H1 (cell line): ENCODE data around the gene KCNA2. TPM values are rescaled to one million over a fixed set of nuclear protein-coding genes. Genes with fewer than 3 reads are reported as not detected.

ENCODE experiments used
- CTCF ChIA-PET: fragments of 300-600 bp; sonication (Branson Sonifier 250); formaldehyde crosslinking; loops from one replicate; lab custom pipeline; 2021; ENCODE audit not compliant: partially characterized antibody; lab: Charles Lee
- POLR2A ChIA-PET: fragments of 300-600 bp; sonication (Branson Sonifier 250); formaldehyde crosslinking; loops from one replicate; lab custom pipeline; 2021; ENCODE audit warnings: inconsistent platforms; ENCODE audit not compliant: partially characterized antibody; lab: Charles Lee
- DNase-seq, 2 experiments: peaks; one replicate each; pipeline versions ENCODE4 v3.0.0 to v3.0.0-alpha.2; 2010 to 2022; ENCODE audit warnings: low spot score in 2 of 2, low read depth in 1 of 2, mixed read lengths in 1 of 2
- FAIRE-seq: peaks from 2 replicates; lab custom pipeline; 2011; peaks lifted over from hg19 to GRCh38; lab: Jason Lieb, UNC
- H2AFZ ChIP-seq: 2 replicates; pipeline ENCODE4 v1.8.1; 2012; ENCODE audit warnings: low read length, inconsistent platforms
- H2AK5ac ChIP-seq: 2 replicates; pipeline ENCODE4 v1.6.1; 2013; ENCODE audit warnings: low read depth, low read length
- H2BK120ac ChIP-seq: replicated peaks from 2 replicates; pipeline ENCODE3; 2013; ENCODE audit warnings: low read depth, low read length, inconsistent platforms
- H2BK12ac ChIP-seq: 2 replicates; pipeline ENCODE4 v1.6.1; 2013; ENCODE audit warnings: low read depth, low read length
- H2BK15ac ChIP-seq: 2 replicates; pipeline ENCODE4 v1.6.1; 2013; ENCODE audit warnings: low read length
- H2BK20ac ChIP-seq: 2 replicates; pipeline ENCODE4 v1.6.1; 2013; ENCODE audit warnings: low read length
- H2BK5ac ChIP-seq: 2 replicates; pipeline ENCODE4 v1.6.1; 2013; ENCODE audit warnings: low read depth, low read length
- H3K14ac ChIP-seq: 2 replicates; pipeline ENCODE4 v1.6.1; 2013; ENCODE audit warnings: inconsistent platforms; ENCODE audit not compliant: insufficient read length
- H3K18ac ChIP-seq: 2 replicates; pipeline ENCODE4 v1.6.1; 2013; ENCODE audit warnings: low read length; ENCODE audit errors: extremely low read depth
- H3K23ac ChIP-seq: 2 replicates; pipeline ENCODE4 v1.6.1; 2013; ENCODE audit warnings: inconsistent platforms; ENCODE audit not compliant: insufficient read length
- H3K23me2 ChIP-seq: 2 replicates; pipeline ENCODE4 v1.6.1; 2013; ENCODE audit warnings: low read depth, low read length
- H3K27ac ChIP-seq: 2 replicates; pipeline ENCODE4 v1.6.1; 2011; ENCODE audit warnings: low read depth, low read length, inconsistent platforms
- H3K27me3 ChIP-seq, 4 experiments: replicated peaks in 1 of 4; 1 replicate in 1 of 4; 2 replicates in 3 of 4; pipeline versions ENCODE4 v1.6.1 to v1.8.1; 2011 to 2013; ENCODE audit warnings: low read length in 3 of 4, mild to moderate bottlenecking in 3 of 4, inconsistent platforms in 2 of 4, mixed read lengths in 2 of 4, moderate library complexity in 1 of 4; ENCODE audit not compliant: control insufficient read depth in 3 of 4, insufficient read depth in 3 of 4; ENCODE audit errors: extremely low read depth in 1 of 4
- H3K36me3 ChIP-seq, 4 experiments: 2 replicates each; pipeline versions ENCODE4 v1.6.1 to v1.8.1; 2011 to 2013; ENCODE audit warnings: mild to moderate bottlenecking in 4 of 4, low read length in 3 of 4, moderate library complexity in 2 of 4, control low read depth in 1 of 4, inconsistent platforms in 1 of 4; ENCODE audit not compliant: insufficient read depth in 4 of 4, control insufficient read depth in 2 of 4
- H3K4ac ChIP-seq: replicated peaks from 2 replicates; pipeline ENCODE3; 2013; ENCODE audit warnings: low read length, low read depth, mixed read lengths, inconsistent platforms; ENCODE audit not compliant: insufficient read length
- H3K4me1 ChIP-seq, 4 experiments: replicated peaks in 1 of 4; 1 replicate in 1 of 4; 2 replicates in 3 of 4; pipeline versions ENCODE4 v1.6.1 to v1.8.1; 2011 to 2013; ENCODE audit warnings: low read length in 3 of 4, inconsistent platforms in 2 of 4, mixed read lengths in 1 of 4; ENCODE audit not compliant: insufficient read depth in 4 of 4, control insufficient read depth in 3 of 4
- H3K4me2 ChIP-seq, 2 experiments: 2 replicates each; pipeline versions ENCODE4 v1.6.1 to v1.8.1; 2011 to 2013; ENCODE audit warnings: low read depth in 2 of 2, low read length in 2 of 2, control low read depth in 1 of 2, inconsistent platforms in 1 of 2, mild to moderate bottlenecking in 1 of 2; ENCODE audit not compliant: insufficient read depth in 1 of 2
- H3K4me3 ChIP-seq, 4 experiments: fragments of 200-600, 300-600 bp in 1 of 4; sonication (generic), shearing (Covaris generic), sonication (Bioruptor Twin) in 1 of 4; 2 replicates each; pipeline versions ENCODE4 v1.5.1 to v1.8.1; 2011 to 2016; ENCODE audit warnings: low read length in 4 of 4, low read depth in 3 of 4, control low read depth in 2 of 4, inconsistent platforms in 2 of 4, mild to moderate bottlenecking in 2 of 4, mixed read lengths in 1 of 4, moderate library complexity in 1 of 4; ENCODE audit not compliant: insufficient read depth in 2 of 4; ENCODE audit errors: extremely low read depth in 1 of 4
- H3K56ac ChIP-seq: replicated peaks from 2 replicates; pipeline ENCODE3; 2013; ENCODE audit warnings: low read depth, mild to moderate bottlenecking, mixed read lengths, low read length, inconsistent platforms; ENCODE audit not compliant: insufficient read length
- H3K79me1 ChIP-seq: 2 replicates; pipeline ENCODE4 v1.6.1; 2013; ENCODE audit warnings: low read depth, low read length, control low read depth
- H3K79me2 ChIP-seq, 2 experiments: 2 replicates each; pipeline versions ENCODE4 v1.6.1 to v1.8.1; 2012 to 2013; ENCODE audit warnings: low read length in 2 of 2, mild to moderate bottlenecking in 2 of 2, inconsistent platforms in 1 of 2; ENCODE audit not compliant: insufficient read depth in 2 of 2, control insufficient read depth in 1 of 2
- H3K9ac ChIP-seq, 4 experiments: replicated peaks in 1 of 4; 1 replicate in 1 of 4; 2 replicates in 3 of 4; pipeline versions ENCODE4 v1.6.1 to v1.8.1; 2011 to 2013; ENCODE audit warnings: low read depth in 3 of 4, low read length in 3 of 4, control low read depth in 2 of 4, mild to moderate bottlenecking in 2 of 4, moderate library complexity in 2 of 4, inconsistent platforms in 1 of 4; ENCODE audit errors: extremely low read depth in 1 of 4
- H3K9me3 ChIP-seq, 2 experiments: 2 replicates each; pipeline versions ENCODE4 v1.6.1 to v1.8.1; 2012 to 2013; ENCODE audit warnings: mild to moderate bottlenecking in 2 of 2, moderate library complexity in 2 of 2, control low read depth in 1 of 2, inconsistent platforms in 1 of 2, low read depth in 1 of 2, low read length in 1 of 2, mixed read lengths in 1 of 2; ENCODE audit not compliant: insufficient read depth in 2 of 2
- H4K20me1 ChIP-seq, 2 experiments: replicated peaks in 1 of 2; 2 replicates each; pipeline versions ENCODE3 to v1.8.1; 2011 to 2013; ENCODE audit warnings: inconsistent platforms in 2 of 2, low read length in 2 of 2, mild to moderate bottlenecking in 1 of 2; ENCODE audit not compliant: insufficient read depth in 2 of 2, control insufficient read depth in 1 of 2
- H4K5ac ChIP-seq: 2 replicates; pipeline ENCODE4 v1.6.1; 2013; ENCODE audit warnings: low read length, low read depth, mixed read lengths, inconsistent platforms; ENCODE audit not compliant: insufficient read length
- H4K8ac ChIP-seq: 2 replicates; pipeline ENCODE4 v1.8.0; 2013; ENCODE audit warnings: mild to moderate bottlenecking, moderate library complexity, low read length, inconsistent platforms; ENCODE audit not compliant: insufficient read depth; ENCODE audit errors: extremely low read depth
- H4K91ac ChIP-seq: replicated peaks from 2 replicates; pipeline ENCODE3; 2013; ENCODE audit warnings: low read length, mixed read lengths, inconsistent platforms; ENCODE audit not compliant: insufficient read length
- ASH2L ChIP-seq: fragments of 200-600, 300-600 bp; sonication (generic); IDR thresholded peaks from one replicate; pipeline ENCODE4 v1.7.1; 2017; ENCODE audit warnings: low read length
- BRCA1 ChIP-seq: IDR thresholded peaks from 2 replicates; pipeline ENCODE4 v1.6.1; 2012; ENCODE audit warnings: low read depth, low read length, improper control_type of control experiment
- CEBPB ChIP-seq: IDR thresholded peaks from 2 replicates; pipeline ENCODE4 v1.6.1; 2012; ENCODE audit warnings: low read depth, low read length
- CTBP2 ChIP-seq: IDR thresholded peaks from 2 replicates; pipeline ENCODE4 v1.7.0; 2011; ENCODE audit warnings: borderline replicate concordance, mild to moderate bottlenecking, moderate library complexity, mixed read lengths, low read length; ENCODE audit not compliant: insufficient read depth, insufficient read length
- EGR1 ChIP-seq: IDR thresholded peaks from 2 replicates; pipeline ENCODE4 v1.6.1; 2011; ENCODE audit warnings: low read depth, low read length, borderline replicate concordance
- GABPA ChIP-seq: IDR thresholded peaks from 2 replicates; pipeline ENCODE4 v1.6.1; 2011; ENCODE audit warnings: mild to moderate bottlenecking, low read length, moderate library complexity, borderline replicate concordance; ENCODE audit not compliant: insufficient read depth
- JUN ChIP-seq: IDR thresholded peaks from 2 replicates; pipeline ENCODE4 v1.6.1; 2011; ENCODE audit warnings: low read depth, mild to moderate bottlenecking, improper control_type of control experiment, low read length
- JUND ChIP-seq: IDR thresholded peaks from 2 replicates; pipeline ENCODE4 v1.6.1; 2011; ENCODE audit warnings: mild to moderate bottlenecking, improper control_type of control experiment, low read length
- RFX5 ChIP-seq: IDR thresholded peaks from 2 replicates; pipeline ENCODE4 v1.6.1; 2011; ENCODE audit warnings: low read depth, low read length, improper control_type of control experiment, borderline replicate concordance
- RNF2 ChIP-seq: fragments of 200-900, 300-1000 bp; sonication (generic); IDR thresholded peaks from 2 replicates; pipeline ENCODE4 v1.7.1; 2016; ENCODE audit warnings: borderline replicate concordance, low read depth, mild to moderate bottlenecking, antibody characterized with exemption, low read length; ENCODE audit not compliant: poor library complexity, severe bottlenecking; ENCODE audit errors: missing control alignments
- SIX5 ChIP-seq: IDR thresholded peaks from 2 replicates; pipeline ENCODE4 v1.6.1; 2011; ENCODE audit warnings: mild to moderate bottlenecking, low read depth, low read length
- TCF12 ChIP-seq: IDR thresholded peaks from 2 replicates; pipeline ENCODE4 v1.6.1; 2011; ENCODE audit warnings: low read depth, mild to moderate bottlenecking, low read length
- ZNF274 ChIP-seq: IDR thresholded peaks from 2 replicates; pipeline ENCODE4 v1.7.0; 2012; ENCODE audit warnings: low read length, borderline replicate concordance; ENCODE audit errors: extremely low read depth
- WGBS, 2 experiments: shearing (Covaris generic) in 1 of 2; methylation state at CpG; one replicate each; pipeline versions ENCODE4 v1.1.6 to v1.1.7; 2013 to 2015; ENCODE audit warnings: low lambda C conversion rate in 2 of 2, mixed read lengths in 2 of 2, inconsistent platforms in 1 of 2, low coverage in 1 of 2, missing lambda C conversion rate in 1 of 2; ENCODE audit not compliant: insufficient replicate concordance in 2 of 2, insufficient coverage in 1 of 2, insufficient read length in 1 of 2; ENCODE audit errors: extremely low coverage in 1 of 2, missing lambda C conversion rate in 1 of 2; 5-methylcytosine and 5-hydroxymethylcytosine counted together
- polyA plus RNA-seq, 7 experiments: library from polyadenylated mRNA; depleted of rRNA in 3 of 7; stranded (reverse) in 5 of 7; unstranded in 2 of 7; fragments of >200 nt in 5 of 7; fragments of 200-250 nt in 2 of 7; gene quantifications; 1 replicate in 5 of 7; 2 replicates in 1 of 7; 4 replicates in 1 of 7; pipeline versions ENCODE4 v1.2.1 to v1.2.3, GENCODE V29; 2011 to 2013; ENCODE audit warnings: missing spikeins in 2 of 7, mixed read lengths in 2 of 7
- total RNA-seq: library from RNA; stranded (reverse); fragmentation: NEBNext Ultra II Directional; extraction: Animal tissue kit (Norgen Biotek cat#: 25700); gene quantifications from 2 replicates; pipeline ENCODE4 v1.2.1, GENCODE V29; 2021
- TF ChIP-seq, protein P1 (sequence below): IDR thresholded peaks from 2 replicates; pipeline ENCODE4 v1.6.1; 2011; ENCODE audit warnings: low read length, improper control_type of control experiment

Gene KCNA2
- total and polyA plus RNA-seq, 2 of the 8 experiments (the other 6 are each of a cell fraction or from before 2014, with no cell fraction given): 0.26 to 0.78 TPM

DNA sequence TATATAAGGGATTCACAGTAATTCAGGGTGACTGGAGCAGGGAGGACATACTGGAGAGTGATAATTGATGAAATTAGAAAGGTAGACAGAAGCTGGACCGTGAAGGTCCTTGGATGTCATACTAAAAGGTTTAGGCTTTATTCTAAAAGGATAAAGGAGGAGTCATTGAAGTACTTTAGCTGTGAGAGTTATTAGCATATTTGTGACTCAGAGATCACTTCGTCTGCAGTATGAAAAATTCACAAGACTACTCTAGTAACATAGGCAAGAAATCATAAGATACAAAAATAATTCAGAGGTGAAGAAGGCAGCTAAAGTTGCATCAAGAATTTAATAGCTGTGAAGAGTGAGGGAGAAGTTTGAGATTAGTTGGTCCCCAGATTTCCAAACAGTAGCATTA, 42.3 kb upstream of the KCNA2 start:
- Histone ChIP-seq H3K9me3 (no peaks in the 10 kb centered on the region), H3K14ac (no peak overlapping the region), H3K27me3 (no peaks in the 10 kb centered on the region), H3K56ac (no peak overlapping the region), H3K79me1 (no peaks in the 10 kb centered on the region), H2BK20ac (no peak overlapping the region), H2BK5ac (no peak overlapping the region), H3K4me3 (no peak overlapping the region), H2BK12ac (no peak overlapping the region), H2BK15ac (no peak overlapping the region), H2BK120ac (no peak overlapping the region), H4K8ac (no peak overlapping the region), H3K79me2 (no peaks in the 10 kb centered on the region), H3K9ac (no peak overlapping the region), H3K27ac (no peak overlapping the region), H3K4me1 (no peaks in the 10 kb centered on the region), H3K18ac (no peak overlapping the region), H3K4ac (no peak overlapping the region), H4K5ac (no peak overlapping the region), H3K36me3 (no peaks in the 10 kb centered on the region), H3K4me2 (no peak overlapping the region), H2AFZ (no peak overlapping the region), H4K20me1 (no peaks in the 10 kb centered on the region), H3K23me2 (no peaks in the 10 kb centered on the region), H2AK5ac (no peak overlapping the region), H3K23ac (no peak overlapping the region), H4K91ac (no peak overlapping the region)
- DNase-seq (no peak), FAIRE-seq (no peak)
- 77% methylated on average over 2 of the region's 2 CpGs; no CpG with 5 or more reads in 1 of the 2 experiments for WGBS, 2 experiments
- POLR2A ChIA-PET: no interaction called here
- CTCF ChIA-PET: interaction anchor here (0.6 to 10.8 kb wide), 8 partner anchors 10 to 594 kb away, joined by 3 to 79 read pairs (median 4); no protein-coding TSS in a partner anchor
- TF ChIP-seq CEBPB (no peak), ASH2L (no peak), GABPA (no peak), SIX5 (no peak), TCF12 (no peak), RFX5 (no peak), ZNF274 (no peak), JUND (no peak), RNF2 (no peak), CTBP2 (no peak), EGR1 (no peak), JUN (no peak), BRCA1 (no peak)
- TF ChIP-seq, protein P1, sequence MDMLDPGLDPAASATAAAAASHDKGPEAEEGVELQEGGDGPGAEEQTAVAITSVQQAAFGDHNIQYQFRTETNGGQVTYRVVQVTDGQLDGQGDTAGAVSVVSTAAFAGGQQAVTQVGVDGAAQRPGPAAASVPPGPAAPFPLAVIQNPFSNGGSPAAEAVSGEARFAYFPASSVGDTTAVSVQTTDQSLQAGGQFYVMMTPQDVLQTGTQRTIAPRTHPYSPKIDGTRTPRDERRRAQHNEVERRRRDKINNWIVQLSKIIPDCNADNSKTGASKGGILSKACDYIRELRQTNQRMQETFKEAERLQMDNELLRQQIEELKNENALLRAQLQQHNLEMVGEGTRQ: no peak
